Measurements from ENCODE around the gene EXD3. TPM values are rescaled to one million over a fixed set of nuclear protein-coding genes. Genes with fewer than 3 reads are reported as not detected.

EXD3 gene
- polyA plus RNA-seq, 2 of the 4 experiments (the other 2 are of a cell fraction): 3.4 to 4.5 TPM

DNA sequence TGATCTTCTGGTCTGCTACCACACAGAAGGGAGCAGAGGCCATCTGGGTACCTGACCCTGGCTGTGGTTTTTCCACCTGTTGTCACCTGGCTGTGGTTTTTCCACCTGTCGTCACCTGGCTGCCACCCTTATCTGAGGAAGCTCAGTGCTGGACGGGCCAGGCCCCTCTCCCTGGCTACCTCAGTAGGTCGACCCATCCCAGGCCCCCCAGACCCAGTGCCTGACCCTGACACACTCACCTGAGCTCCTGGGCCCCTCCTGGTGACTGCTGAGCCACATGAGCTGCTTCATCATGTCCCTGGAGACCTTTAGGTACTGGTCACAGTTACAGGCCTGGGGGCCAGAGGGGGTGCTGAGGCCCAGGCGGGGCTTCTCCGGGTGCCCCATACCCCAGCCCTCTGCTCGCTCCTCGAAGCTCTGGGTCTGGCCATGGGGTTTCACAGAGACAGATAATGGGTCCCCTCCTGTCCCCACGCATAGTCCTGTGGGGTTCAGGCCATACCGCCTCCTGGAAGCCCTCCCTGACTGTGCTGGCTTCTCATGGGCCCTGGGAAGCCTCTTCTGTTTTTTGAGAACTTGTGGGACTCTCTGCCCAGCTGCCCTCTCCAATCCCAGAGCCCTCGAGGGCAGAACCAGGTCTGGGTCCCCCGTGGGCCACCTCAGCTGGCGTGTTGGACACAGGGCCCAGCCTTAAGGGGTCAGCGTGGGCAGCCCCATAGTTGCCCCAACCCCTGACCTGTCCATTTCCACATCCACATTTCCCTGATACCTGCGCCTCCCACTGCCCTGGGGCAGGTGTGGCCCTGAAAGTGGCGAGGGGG, 113.4 kb downstream of the EXD3 start:
- ATAC-seq: no peak
- Histone ChIP-seq H3K4me3 (no peak overlapping the region), H3K27ac (0 out of 6 replicates have a peak overlapping the region, but pooled peaks of 1 of the 2 experiments have one; percentile 8), H3K4me1 (peaks cover 27% of the 10 kb centered on the region; the same call in 2 of the 3 replicates), H3K9me3 (no peaks in the 10 kb centered on the region), H3K4me2 (no peak overlapping the region)
- FAIRE-seq: no peak
- 85% methylated on average over 15 of the region's 15 CpGs for WGBS (ENCODE audit: missing lambda C conversion rate)
- TF ChIP-seq CBX8 (IDR thresholded peaks at IDR 0.05): no peak
- TF ChIP-seq POLR2A (IDR thresholded peaks at IDR 0.05; ENCODE audit: low read length): no peak
- no peak for TF ChIP-seq KDM5A (IDR thresholded peaks at IDR 0.05)
- TF ChIP-seq ZC3H11A (IDR thresholded peaks at IDR 0.05): no peak
- TF ChIP-seq EHMT2 (IDR thresholded peaks at IDR 0.05; ENCODE audit: low read depth): no peak
- TF ChIP-seq, protein P1, sequence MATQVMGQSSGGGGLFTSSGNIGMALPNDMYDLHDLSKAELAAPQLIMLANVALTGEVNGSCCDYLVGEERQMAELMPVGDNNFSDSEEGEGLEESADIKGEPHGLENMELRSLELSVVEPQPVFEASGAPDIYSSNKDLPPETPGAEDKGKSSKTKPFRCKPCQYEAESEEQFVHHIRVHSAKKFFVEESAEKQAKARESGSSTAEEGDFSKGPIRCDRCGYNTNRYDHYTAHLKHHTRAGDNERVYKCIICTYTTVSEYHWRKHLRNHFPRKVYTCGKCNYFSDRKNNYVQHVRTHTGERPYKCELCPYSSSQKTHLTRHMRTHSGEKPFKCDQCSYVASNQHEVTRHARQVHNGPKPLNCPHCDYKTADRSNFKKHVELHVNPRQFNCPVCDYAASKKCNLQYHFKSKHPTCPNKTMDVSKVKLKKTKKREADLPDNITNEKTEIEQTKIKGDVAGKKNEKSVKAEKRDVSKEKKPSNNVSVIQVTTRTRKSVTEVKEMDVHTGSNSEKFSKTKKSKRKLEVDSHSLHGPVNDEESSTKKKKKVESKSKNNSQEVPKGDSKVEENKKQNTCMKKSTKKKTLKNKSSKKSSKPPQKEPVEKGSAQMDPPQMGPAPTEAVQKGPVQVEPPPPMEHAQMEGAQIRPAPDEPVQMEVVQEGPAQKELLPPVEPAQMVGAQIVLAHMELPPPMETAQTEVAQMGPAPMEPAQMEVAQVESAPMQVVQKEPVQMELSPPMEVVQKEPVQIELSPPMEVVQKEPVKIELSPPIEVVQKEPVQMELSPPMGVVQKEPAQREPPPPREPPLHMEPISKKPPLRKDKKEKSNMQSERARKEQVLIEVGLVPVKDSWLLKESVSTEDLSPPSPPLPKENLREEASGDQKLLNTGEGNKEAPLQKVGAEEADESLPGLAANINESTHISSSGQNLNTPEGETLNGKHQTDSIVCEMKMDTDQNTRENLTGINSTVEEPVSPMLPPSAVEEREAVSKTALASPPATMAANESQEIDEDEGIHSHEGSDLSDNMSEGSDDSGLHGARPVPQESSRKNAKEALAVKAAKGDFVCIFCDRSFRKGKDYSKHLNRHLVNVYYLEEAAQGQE (IDR thresholded peaks at IDR 0.05): no peak
- no peak for TF ChIP-seq ESRRA (IDR thresholded peaks at IDR 0.05; ENCODE audit: borderline replicate concordance, low read length)
- TF ChIP-seq, protein P2, sequence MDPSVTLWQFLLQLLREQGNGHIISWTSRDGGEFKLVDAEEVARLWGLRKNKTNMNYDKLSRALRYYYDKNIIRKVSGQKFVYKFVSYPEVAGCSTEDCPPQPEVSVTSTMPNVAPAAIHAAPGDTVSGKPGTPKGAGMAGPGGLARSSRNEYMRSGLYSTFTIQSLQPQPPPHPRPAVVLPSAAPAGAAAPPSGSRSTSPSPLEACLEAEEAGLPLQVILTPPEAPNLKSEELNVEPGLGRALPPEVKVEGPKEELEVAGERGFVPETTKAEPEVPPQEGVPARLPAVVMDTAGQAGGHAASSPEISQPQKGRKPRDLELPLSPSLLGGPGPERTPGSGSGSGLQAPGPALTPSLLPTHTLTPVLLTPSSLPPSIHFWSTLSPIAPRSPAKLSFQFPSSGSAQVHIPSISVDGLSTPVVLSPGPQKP (IDR thresholded peaks at IDR 0.05; ENCODE audit: low read depth, low read length): no peak
- no peak for TF ChIP-seq TFCP2L1 (CRISPR knock-in tag; IDR thresholded peaks at IDR 0.05)
- TF ChIP-seq, protein P3, sequence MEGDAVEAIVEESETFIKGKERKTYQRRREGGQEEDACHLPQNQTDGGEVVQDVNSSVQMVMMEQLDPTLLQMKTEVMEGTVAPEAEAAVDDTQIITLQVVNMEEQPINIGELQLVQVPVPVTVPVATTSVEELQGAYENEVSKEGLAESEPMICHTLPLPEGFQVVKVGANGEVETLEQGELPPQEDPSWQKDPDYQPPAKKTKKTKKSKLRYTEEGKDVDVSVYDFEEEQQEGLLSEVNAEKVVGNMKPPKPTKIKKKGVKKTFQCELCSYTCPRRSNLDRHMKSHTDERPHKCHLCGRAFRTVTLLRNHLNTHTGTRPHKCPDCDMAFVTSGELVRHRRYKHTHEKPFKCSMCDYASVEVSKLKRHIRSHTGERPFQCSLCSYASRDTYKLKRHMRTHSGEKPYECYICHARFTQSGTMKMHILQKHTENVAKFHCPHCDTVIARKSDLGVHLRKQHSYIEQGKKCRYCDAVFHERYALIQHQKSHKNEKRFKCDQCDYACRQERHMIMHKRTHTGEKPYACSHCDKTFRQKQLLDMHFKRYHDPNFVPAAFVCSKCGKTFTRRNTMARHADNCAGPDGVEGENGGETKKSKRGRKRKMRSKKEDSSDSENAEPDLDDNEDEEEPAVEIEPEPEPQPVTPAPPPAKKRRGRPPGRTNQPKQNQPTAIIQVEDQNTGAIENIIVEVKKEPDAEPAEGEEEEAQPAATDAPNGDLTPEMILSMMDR (IDR thresholded peaks at IDR 0.05): no peak
- no peak for TF ChIP-seq NFE2L2 (conservative IDR thresholded peaks at IDR 0.05; ENCODE audit: low read length)
- TF ChIP-seq RNF2 (IDR thresholded peaks at IDR 0.05; ENCODE audit: borderline replicate concordance, low read depth): no peak
- TF ChIP-seq, protein P4, sequence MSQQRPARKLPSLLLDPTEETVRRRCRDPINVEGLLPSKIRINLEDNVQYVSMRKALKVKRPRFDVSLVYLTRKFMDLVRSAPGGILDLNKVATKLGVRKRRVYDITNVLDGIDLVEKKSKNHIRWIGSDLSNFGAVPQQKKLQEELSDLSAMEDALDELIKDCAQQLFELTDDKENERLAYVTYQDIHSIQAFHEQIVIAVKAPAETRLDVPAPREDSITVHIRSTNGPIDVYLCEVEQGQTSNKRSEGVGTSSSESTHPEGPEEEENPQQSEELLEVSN (IDR thresholded peaks at IDR 0.05; ENCODE audit: borderline replicate concordance, low read depth): no peak
- TF ChIP-seq, protein P5, sequence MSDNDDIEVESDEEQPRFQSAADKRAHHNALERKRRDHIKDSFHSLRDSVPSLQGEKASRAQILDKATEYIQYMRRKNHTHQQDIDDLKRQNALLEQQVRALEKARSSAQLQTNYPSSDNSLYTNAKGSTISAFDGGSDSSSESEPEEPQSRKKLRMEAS (IDR thresholded peaks at IDR 0.05): no peak
- TF ChIP-seq, protein P6, sequence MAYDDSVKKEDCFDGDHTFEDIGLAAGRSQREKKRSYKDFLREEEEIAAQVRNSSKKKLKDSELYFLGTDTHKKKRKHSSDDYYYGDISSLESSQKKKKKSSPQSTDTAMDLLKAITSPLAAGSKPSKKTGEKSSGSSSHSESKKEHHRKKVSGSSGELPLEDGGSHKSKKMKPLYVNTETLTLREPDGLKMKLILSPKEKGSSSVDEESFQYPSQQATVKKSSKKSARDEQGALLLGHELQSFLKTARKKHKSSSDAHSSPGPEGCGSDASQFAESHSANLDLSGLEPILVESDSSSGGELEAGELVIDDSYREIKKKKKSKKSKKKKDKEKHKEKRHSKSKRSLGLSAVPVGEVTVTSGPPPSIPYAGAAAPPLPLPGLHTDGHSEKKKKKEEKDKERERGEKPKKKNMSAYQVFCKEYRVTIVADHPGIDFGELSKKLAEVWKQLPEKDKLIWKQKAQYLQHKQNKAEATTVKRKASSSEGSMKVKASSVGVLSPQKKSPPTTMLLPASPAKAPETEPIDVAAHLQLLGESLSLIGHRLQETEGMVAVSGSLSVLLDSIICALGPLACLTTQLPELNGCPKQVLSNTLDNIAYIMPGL (CRISPR knock-in tag; IDR thresholded peaks at IDR 0.05; ENCODE audit: borderline replicate concordance): no peak
- no peak for TF ChIP-seq ZFP36 (IDR thresholded peaks at IDR 0.05; ENCODE audit: borderline replicate concordance, partially characterized antibody)
- TF ChIP-seq, protein P7, sequence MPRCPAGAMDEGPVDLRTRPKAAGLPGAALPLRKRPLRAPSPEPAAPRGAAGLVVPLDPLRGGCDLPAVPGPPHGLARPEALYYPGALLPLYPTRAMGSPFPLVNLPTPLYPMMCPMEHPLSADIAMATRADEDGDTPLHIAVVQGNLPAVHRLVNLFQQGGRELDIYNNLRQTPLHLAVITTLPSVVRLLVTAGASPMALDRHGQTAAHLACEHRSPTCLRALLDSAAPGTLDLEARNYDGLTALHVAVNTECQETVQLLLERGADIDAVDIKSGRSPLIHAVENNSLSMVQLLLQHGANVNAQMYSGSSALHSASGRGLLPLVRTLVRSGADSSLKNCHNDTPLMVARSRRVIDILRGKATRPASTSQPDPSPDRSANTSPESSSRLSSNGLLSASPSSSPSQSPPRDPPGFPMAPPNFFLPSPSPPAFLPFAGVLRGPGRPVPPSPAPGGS (IDR thresholded peaks at IDR 0.05): no peak
- POLR2A ChIA-PET: no interaction called here
- no peak for DNase-seq (ENCODE audit: low read depth in 1 of 2, low spot score in 1 of 2)
- CTCF ChIA-PET: interaction anchor here (0.7 to 0.9 kb wide), 2 partner anchors 15 to 114 kb away, joined by 3 to 4 read pairs; partner anchors contain the start of genes EXD3 and NOXA1
